SK-N-SH treated with all-trans-retinoic acid at 6 μM for 48 hours (cell line): ENCODE data around the gene ST6GALNAC3.

Experiments used
- OSR1 ChIP-seq: fragments of 250-450 bp; sonication (Bioruptor Pico); IDR thresholded peaks from 2 replicates; pipeline ENCODE4 v1.8.0; 2022; ENCODE audit warnings: moderate library complexity, mild to moderate bottlenecking, inconsistent platforms
- PATZ1 ChIP-seq: fragments of 250-450 bp; sonication (Bioruptor Pico); IDR thresholded peaks from 2 replicates; pipeline ENCODE4 v1.8.0; 2020; ENCODE audit warnings: mild to moderate bottlenecking, moderate library complexity, borderline replicate concordance
- TF ChIP-seq, protein P1 (sequence below): fragments of 250-450 bp; sonication (Bioruptor Pico); IDR thresholded peaks from 2 replicates; pipeline ENCODE4 v1.5.1; 2020; ENCODE audit warnings: low read depth, mild to moderate bottlenecking, moderate library complexity

DNA sequence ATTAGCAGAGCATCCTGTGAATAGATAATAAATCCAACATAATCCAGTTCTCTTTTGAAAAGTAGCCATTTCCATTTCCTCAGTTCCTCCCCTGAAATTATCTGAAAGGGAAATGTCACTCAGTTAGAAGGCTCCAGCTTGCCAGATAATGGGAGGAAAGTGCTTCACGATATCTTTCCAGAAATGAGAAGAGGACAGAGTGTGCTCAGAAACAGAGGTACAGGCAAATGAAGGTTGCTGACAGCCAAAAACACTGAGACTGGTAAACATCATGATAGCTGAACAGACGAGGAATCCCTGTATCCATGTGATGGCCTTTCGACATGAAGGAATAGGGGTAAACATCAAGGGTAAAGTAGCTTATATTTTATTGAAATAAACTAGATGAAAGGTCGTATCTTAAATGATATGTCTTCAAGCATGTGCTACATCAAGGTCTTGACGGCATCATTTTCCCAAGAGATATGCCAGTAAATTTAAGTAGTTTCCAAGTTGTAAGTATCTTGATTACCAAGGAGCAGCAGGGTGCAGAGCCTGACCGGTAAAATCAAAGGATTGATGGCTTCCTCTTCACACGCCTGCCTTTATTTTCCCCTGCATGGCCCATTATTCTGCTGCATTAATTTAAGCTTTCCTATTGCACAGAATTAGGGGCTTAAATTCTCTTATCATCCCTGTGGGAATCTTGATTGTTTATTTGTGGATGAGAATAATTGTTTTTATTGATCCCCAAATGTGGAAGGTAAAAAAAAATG, 548.4 kb downstream of the ST6GALNAC3 start:
- TF ChIP-seq OSR1 (CRISPR knock-in tag) (no peak), PATZ1 (no peak)
- TF ChIP-seq, protein P1, sequence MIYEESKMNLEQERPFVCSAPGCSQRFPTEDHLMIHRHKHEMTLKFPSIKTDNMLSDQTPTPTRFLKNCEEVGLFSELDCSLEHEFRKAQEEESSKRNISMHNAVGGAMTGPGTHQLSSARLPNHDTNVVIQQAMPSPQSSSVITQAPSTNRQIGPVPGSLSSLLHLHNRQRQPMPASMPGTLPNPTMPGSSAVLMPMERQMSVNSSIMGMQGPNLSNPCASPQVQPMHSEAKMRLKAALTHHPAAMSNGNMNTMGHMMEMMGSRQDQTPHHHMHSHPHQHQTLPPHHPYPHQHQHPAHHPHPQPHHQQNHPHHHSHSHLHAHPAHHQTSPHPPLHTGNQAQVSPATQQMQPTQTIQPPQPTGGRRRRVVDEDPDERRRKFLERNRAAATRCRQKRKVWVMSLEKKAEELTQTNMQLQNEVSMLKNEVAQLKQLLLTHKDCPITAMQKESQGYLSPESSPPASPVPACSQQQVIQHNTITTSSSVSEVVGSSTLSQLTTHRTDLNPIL (CRISPR knock-in tag): no peak
